Endothelial cell of umbilical vein (primary cell): ENCODE measurements around the gene CMSS1. TPM values are rescaled to one million over a fixed set of nuclear protein-coding genes. Genes with fewer than 3 reads are reported as not detected.

ENCODE experiments used
- BruUV-seq: library from RNA; stranded (reverse); fragments of 400-500 nt; replicated peaks from 2 replicates; lab custom pipeline; 2021; lab: Mats Ljungman, UMichigan
- CTCF ChIA-PET: fragments of 300-600, 350-600 bp; sonication (Branson Sonifier 250); formaldehyde crosslinking; loops from one replicate; lab custom pipeline; 2021; ENCODE audit warnings: antibody characterized with exemption, inconsistent platforms; lab: Charles Lee
- POLR2A ChIA-PET: fragments of 300-600, 350-600 bp; sonication (Branson Sonifier 250); formaldehyde crosslinking; loops from one replicate; lab custom pipeline; 2021; ENCODE audit warnings: antibody characterized with exemption, inconsistent platforms; lab: Charles Lee
- DNase-seq: peaks from one replicate; pipeline ENCODE4 v3.0.0-alpha.2; 2011; ENCODE audit warnings: low read depth, low spot score
- FAIRE-seq: peaks from 2 replicates; lab custom pipeline; 2011; peaks lifted over from hg19 to GRCh38; lab: Jason Lieb, UNC
- H2AFZ ChIP-seq: 2 replicates; pipeline ENCODE4 v1.6.0; 2012; ENCODE audit warnings: low read depth, low read length, control low read depth, inconsistent platforms
- H3K27ac ChIP-seq: 2 replicates; pipeline ENCODE4 v1.5.1; 2011; ENCODE audit warnings: low read depth, mild to moderate bottlenecking, control low read depth, low read length, moderate library complexity; ENCODE audit not compliant: insufficient read depth
- H3K27me3 ChIP-seq, 2 experiments: 2 replicates each; pipeline versions ENCODE4 v1.6.0 to v1.6.1; 2011; ENCODE audit warnings: low read length in 2 of 2, mixed read lengths in 1 of 2; ENCODE audit not compliant: control insufficient read depth in 2 of 2, insufficient read depth in 2 of 2
- H3K36me3 ChIP-seq, 2 experiments: 2 replicates in 1 of 2; 3 replicates in 1 of 2; pipeline ENCODE4 v1.5.1; 2011; ENCODE audit warnings: low read length in 2 of 2, mild to moderate bottlenecking in 1 of 2, moderate library complexity in 1 of 2; ENCODE audit not compliant: control insufficient read depth in 2 of 2, insufficient read depth in 2 of 2; ENCODE audit errors: extremely low read depth in 1 of 2
- H3K4me1 ChIP-seq: 3 replicates; pipeline ENCODE4 v1.5.1; 2011; ENCODE audit warnings: mild to moderate bottlenecking, low read length; ENCODE audit not compliant: control insufficient read depth, insufficient read depth; ENCODE audit errors: extremely low read depth
- H3K4me2 ChIP-seq: 2 replicates; pipeline ENCODE4 v1.6.1; 2011; ENCODE audit warnings: low read length, control low read depth, mixed read lengths; ENCODE audit not compliant: insufficient read depth
- H3K4me3 ChIP-seq, 3 experiments: fragments of 200-600 bp in 1 of 3; sonication (generic), shearing (Covaris generic) in 1 of 3; replicated peaks in 1 of 3; 2 replicates each; pipeline ENCODE4 v1.5.1; 2011 to 2016; ENCODE audit warnings: control low read depth in 3 of 3, low read length in 3 of 3, mild to moderate bottlenecking in 2 of 3, inconsistent platforms in 1 of 3, low read depth in 1 of 3, moderate library complexity in 1 of 3; ENCODE audit not compliant: insufficient read depth in 1 of 3
- H3K79me2 ChIP-seq: 2 replicates; pipeline ENCODE4 v1.6.0; 2012; ENCODE audit warnings: low read length, inconsistent platforms; ENCODE audit not compliant: control insufficient read depth, insufficient read depth
- H3K9ac ChIP-seq: replicated peaks from 2 replicates; pipeline ENCODE3; 2011; ENCODE audit warnings: low read length, control low read depth; ENCODE audit not compliant: insufficient read depth; ENCODE audit errors: extremely low read depth
- H3K9me1 ChIP-seq: replicated peaks from 3 replicates; pipeline ENCODE4 v1.6.0; 2011; ENCODE audit warnings: mild to moderate bottlenecking, low read length; ENCODE audit not compliant: control insufficient read depth, insufficient read depth; ENCODE audit errors: extremely low read depth
- H3K9me3 ChIP-seq: replicated peaks from 2 replicates; pipeline ENCODE4 v1.5.1; 2012; ENCODE audit warnings: low read length, inconsistent platforms; ENCODE audit not compliant: control insufficient read depth, insufficient read depth
- H4K20me1 ChIP-seq: replicated peaks from 2 replicates; pipeline ENCODE3; 2011; ENCODE audit warnings: mild to moderate bottlenecking, low read length; ENCODE audit not compliant: control insufficient read depth, insufficient read depth; ENCODE audit errors: extremely low read depth
- CTCF ChIP-seq, 2 donors: IDR thresholded peaks; 1 replicate in 1 of 2; 2 replicates in 1 of 2; pipeline ENCODE4 v1.5.1; 2011; ENCODE audit warnings: low read length in 2 of 2, mild to moderate bottlenecking in 2 of 2, moderate library complexity in 2 of 2, control low read depth in 1 of 2, inconsistent platforms in 1 of 2, low read depth in 1 of 2; ENCODE audit not compliant: insufficient read depth in 1 of 2; ENCODE audit errors: extremely low read depth in 1 of 2
- EZH2 ChIP-seq: IDR thresholded peaks from 2 replicates; pipeline ENCODE4 v1.6.1; 2012; ENCODE audit warnings: borderline replicate concordance, low read depth, mild to moderate bottlenecking, moderate library complexity, low read length, inconsistent platforms; ENCODE audit not compliant: severe bottlenecking
- FOS ChIP-seq: IDR thresholded peaks from 2 replicates; pipeline ENCODE4 v1.6.1; 2011; ENCODE audit warnings: mild to moderate bottlenecking, low read length, moderate library complexity, borderline replicate concordance; ENCODE audit not compliant: insufficient read depth
- GATA2 ChIP-seq: IDR thresholded peaks from 2 replicates; pipeline ENCODE4 v1.7.0; 2011; ENCODE audit warnings: low read depth, mild to moderate bottlenecking, moderate library complexity, mixed read lengths, low read length; ENCODE audit not compliant: insufficient read length, insufficient read depth
- JUN ChIP-seq: IDR thresholded peaks from 2 replicates; pipeline ENCODE4 v1.6.1; 2011; ENCODE audit warnings: borderline replicate concordance, low read depth; ENCODE audit not compliant: insufficient read length, insufficient read depth
- MYC ChIP-seq: IDR thresholded peaks from one replicate; pipeline ENCODE4 v1.6.1; 2011; ENCODE audit warnings: mild to moderate bottlenecking, low read depth, low read length
- POLR2A ChIP-seq: IDR thresholded peaks from 2 replicates; pipeline ENCODE4 v1.6.1; 2012; ENCODE audit warnings: low read depth, mild to moderate bottlenecking, control low read depth, low read length
- POLR2AphosphoS5 ChIP-seq: IDR thresholded peaks from 2 replicates; pipeline ENCODE4 v1.6.1; 2012; ENCODE audit warnings: low read depth, mild to moderate bottlenecking, control low read depth, low read length, moderate library complexity; ENCODE audit not compliant: insufficient read depth
- dilution Hi-C: fragments of 300-500 bp; cut with MboI; formaldehyde crosslinking; loops from one replicate; pipeline ENCODE4 v1.15.0; 2019; ENCODE audit warnings: low sequenced_read_pairs; ENCODE audit not compliant: extremely low pct_ligation_motif_present
- intact Hi-C: fragments of 100-400 bp; cut with micrococcal nuclease; formaldehyde crosslinking; loops from one replicate; pipeline ENCODE4 v1.10.0; 2022
- polyA plus RNA-seq, 4 experiments: library from polyadenylated mRNA; depleted of rRNA in 3 of 4; stranded (reverse) in 3 of 4; unstranded in 1 of 4; fragments of >200 nt; gene quantifications; 2 replicates each; pipeline versions ENCODE4 v1.2.1 to v1.2.3, GENCODE V29; 2011 to 2012; ENCODE audit warnings: missing spikeins in 1 of 4
- total RNA-seq: library from RNA; stranded (reverse); gene quantifications from 2 replicates; pipeline ENCODE4 v1.2.3, GENCODE V29; 2021
- TF ChIP-seq, protein P1 (sequence below): IDR thresholded peaks from 2 replicates; pipeline ENCODE4 v1.6.1; 2011; ENCODE audit not compliant: insufficient read depth, insufficient read length

Gene CMSS1
- total and polyA plus RNA-seq, 2 donors (not counting 3 experiments of a cell fraction or from before 2014, with no cell fraction given), result 9.7 to 60.6 TPM

- TF ChIP-seq JUN (no peak), POLR2AphosphoS5 (no peak), MYC (no peak), EZH2 (no peak), FOS (no peak), CTCF (IDR thresholded peaks at IDR 0.05; ENCODE audit: extremely low read depth in 1 of 2, insufficient read depth in 1 of 2, low read depth in 1 of 2, low read length in 2 of 2) (no peak), POLR2A (no peak), GATA2 (no peak)
- TF ChIP-seq, protein P1, sequence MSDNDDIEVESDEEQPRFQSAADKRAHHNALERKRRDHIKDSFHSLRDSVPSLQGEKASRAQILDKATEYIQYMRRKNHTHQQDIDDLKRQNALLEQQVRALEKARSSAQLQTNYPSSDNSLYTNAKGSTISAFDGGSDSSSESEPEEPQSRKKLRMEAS, result no peak
- Histone ChIP-seq H3K79me2 (no peaks in the 10 kb centered on the region), H3K9ac (no peak overlapping the region), H3K27ac (no peak overlapping the region), H3K4me1 (no peaks in the 10 kb centered on the region), H3K27me3 (no peaks in the 10 kb centered on the region), H3K9me3 (no peaks in the 10 kb centered on the region), H2AFZ (no peak overlapping the region), H3K4me3 (no peak overlapping the region), H3K4me2 (no peak overlapping the region), H4K20me1 (no peaks in the 10 kb centered on the region), H3K9me1 (no peaks in the 10 kb centered on the region), H3K36me3 (peaks cover 0 to 9% of the 10 kb centered on the region in 2 experiments)
- BruUV-seq, result no TSS peak
- no peak for FAIRE-seq
- intact Hi-C loops, result no loop called here
- CTCF ChIA-PET, result interaction anchor here (1.7 kb wide), 1 partner anchor 18 kb away, joined by 5 read pairs; no protein-coding TSS in a partner anchor
- POLR2A ChIA-PET, result no interaction called here
- dilution Hi-C loops, result no loop called here
- DNase-seq, result no peak
These were observed 35.9 kb upstream of the CMSS1 start for GRCh38 chr3:99781761-99782160.
